ENCODE measurements around the gene BST1.

BST1 gene

DNA sequence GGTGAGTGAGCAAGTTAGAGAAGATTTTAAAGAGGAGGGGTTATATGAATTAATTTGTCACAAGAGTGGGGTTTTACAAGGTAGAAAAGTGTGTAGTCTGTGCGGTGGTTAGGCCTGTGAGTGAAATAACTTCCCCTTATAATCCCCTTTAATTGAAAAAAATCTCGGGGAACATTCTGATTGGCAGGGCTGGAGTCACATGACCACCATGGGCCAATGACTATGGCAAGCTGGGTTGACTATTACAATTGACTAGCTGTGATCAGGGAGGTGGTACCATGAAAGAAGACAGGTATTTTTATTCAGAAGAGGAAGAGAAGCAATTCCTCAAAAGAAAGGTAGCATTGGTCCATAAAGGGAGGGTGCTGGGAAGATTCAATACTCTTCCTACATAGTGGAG is 48.3 kb downstream of the BST1 start:
- Histone ChIP-seq H3K4me3 (ENCODE audit: severe bottlenecking) (no peak overlapping the region), H3K4me1 (ENCODE audit: insufficient read depth, poor library complexity, severe bottlenecking) (peaks cover 7% of the 10 kb centered on the region), H3K27me3 (ENCODE audit: insufficient read depth, poor library complexity, severe bottlenecking) (no peaks in the 10 kb centered on the region), H3K36me3 (ENCODE audit: low read depth) (no peaks in the 10 kb centered on the region), H3K27ac (ENCODE audit: poor library complexity, severe bottlenecking) (no peak overlapping the region), H3K9me3 (ENCODE audit: severe bottlenecking) (no peaks in the 10 kb centered on the region)
- DNase-seq (ENCODE audit: low spot score) (no peak), ATAC-seq (ENCODE audit: low read depth) (no peak)
- TF ChIP-seq, protein P1, sequence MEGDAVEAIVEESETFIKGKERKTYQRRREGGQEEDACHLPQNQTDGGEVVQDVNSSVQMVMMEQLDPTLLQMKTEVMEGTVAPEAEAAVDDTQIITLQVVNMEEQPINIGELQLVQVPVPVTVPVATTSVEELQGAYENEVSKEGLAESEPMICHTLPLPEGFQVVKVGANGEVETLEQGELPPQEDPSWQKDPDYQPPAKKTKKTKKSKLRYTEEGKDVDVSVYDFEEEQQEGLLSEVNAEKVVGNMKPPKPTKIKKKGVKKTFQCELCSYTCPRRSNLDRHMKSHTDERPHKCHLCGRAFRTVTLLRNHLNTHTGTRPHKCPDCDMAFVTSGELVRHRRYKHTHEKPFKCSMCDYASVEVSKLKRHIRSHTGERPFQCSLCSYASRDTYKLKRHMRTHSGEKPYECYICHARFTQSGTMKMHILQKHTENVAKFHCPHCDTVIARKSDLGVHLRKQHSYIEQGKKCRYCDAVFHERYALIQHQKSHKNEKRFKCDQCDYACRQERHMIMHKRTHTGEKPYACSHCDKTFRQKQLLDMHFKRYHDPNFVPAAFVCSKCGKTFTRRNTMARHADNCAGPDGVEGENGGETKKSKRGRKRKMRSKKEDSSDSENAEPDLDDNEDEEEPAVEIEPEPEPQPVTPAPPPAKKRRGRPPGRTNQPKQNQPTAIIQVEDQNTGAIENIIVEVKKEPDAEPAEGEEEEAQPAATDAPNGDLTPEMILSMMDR (IDR thresholded peaks at IDR 0.05; ENCODE audit: poor library complexity, severe bottlenecking), result no peak

DNA sequence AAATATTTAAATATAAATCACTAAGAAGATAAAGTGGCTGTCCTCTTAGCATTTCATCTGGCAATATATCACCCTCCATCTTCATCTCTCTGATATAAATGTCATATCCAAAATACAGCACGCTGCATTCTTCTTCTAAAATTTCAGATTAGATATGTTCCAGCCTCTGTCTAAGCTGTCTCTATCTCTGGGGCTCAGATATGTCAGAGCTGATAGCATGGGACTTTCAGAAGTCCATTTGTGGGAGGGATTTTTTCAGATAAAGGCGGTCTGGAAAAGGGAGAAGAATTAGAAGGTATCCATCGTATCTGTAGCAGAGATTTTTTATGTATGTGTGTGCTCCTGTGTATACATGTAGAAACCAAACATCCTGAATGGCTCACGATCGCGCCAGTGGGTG is 50.2 kb downstream of the BST1 start:
- no peak overlapping the region for H3K27ac ChIP-seq (ENCODE audit: poor library complexity, severe bottlenecking)

DNA sequence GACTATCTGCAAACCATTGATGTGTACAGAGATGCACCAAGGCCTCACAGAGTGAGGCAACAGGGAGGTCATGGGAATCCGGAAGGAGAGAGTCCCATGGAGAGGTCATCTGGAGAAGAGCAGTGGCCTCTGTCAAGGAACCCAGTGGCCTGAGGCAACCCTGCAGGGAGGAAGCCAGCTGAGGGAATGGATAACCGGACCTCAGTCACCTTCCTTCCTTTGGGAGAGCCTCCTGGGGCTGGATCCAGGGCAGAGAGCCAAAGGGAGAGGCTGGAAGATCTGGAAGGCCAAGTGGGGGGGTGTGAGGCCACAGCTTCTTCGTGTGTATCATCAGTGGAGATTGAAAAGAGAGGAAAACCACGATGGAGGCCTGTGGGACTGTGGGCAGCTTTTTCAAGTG is 50.9 kb downstream of the BST1 start:
- no peaks in the 10 kb centered on the region for H3K27me3 ChIP-seq (ENCODE audit: insufficient read depth, poor library complexity, severe bottlenecking)
- TF ChIP-seq, protein P1 (IDR thresholded peaks at IDR 0.05; ENCODE audit: poor library complexity, severe bottlenecking), result no peak
- H3K9me3 ChIP-seq (ENCODE audit: severe bottlenecking), result no peaks in the 10 kb centered on the region
- DNase-seq (ENCODE audit: low spot score) (no peak), ATAC-seq (ENCODE audit: low read depth) (no peak)
- H3K27ac ChIP-seq (ENCODE audit: poor library complexity, severe bottlenecking), result no peak overlapping the region
- no peaks in the 10 kb centered on the region for H3K36me3 ChIP-seq (ENCODE audit: low read depth)
- peaks cover 7% of the 10 kb centered on the region for H3K4me1 ChIP-seq (ENCODE audit: insufficient read depth, poor library complexity, severe bottlenecking)
- H3K4me3 ChIP-seq (ENCODE audit: severe bottlenecking), result no peak overlapping the region

More for the DNA sequence above, 50.2 kb downstream of the BST1 start:
- TF ChIP-seq, protein P1 (IDR thresholded peaks at IDR 0.05; ENCODE audit: poor library complexity, severe bottlenecking), result no peak
- Histone ChIP-seq H3K9me3 (ENCODE audit: severe bottlenecking) (no peaks in the 10 kb centered on the region), H3K27me3 (ENCODE audit: insufficient read depth, poor library complexity, severe bottlenecking) (no peaks in the 10 kb centered on the region), H3K4me3 (ENCODE audit: severe bottlenecking) (no peak overlapping the region), H3K4me1 (ENCODE audit: insufficient read depth, poor library complexity, severe bottlenecking) (peaks cover 7% of the 10 kb centered on the region), H3K36me3 (ENCODE audit: low read depth) (no peaks in the 10 kb centered on the region)
- no peak for ATAC-seq (ENCODE audit: low read depth)
- no peak for DNase-seq (ENCODE audit: low spot score)

DNA sequence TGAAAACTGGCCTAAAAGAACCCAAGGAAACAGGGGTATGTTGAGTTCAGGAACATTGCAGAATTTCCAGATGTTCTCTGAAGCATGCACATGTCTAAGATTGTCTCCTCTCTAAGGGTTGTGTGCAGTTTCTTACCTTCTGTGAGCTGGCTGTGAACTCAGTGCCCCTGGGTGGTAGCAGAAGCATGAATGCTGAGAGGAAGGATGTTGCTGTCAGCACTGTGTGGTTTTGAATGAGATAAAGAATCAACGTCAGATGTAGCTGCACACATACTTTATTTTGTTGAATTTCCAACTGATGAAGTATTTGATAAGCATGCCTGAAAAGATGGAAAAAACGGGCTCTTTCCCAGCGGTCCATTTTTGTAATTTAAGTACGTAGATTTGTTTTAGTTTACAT is 51.5 kb downstream of the BST1 start:
- H3K27ac ChIP-seq (ENCODE audit: poor library complexity, severe bottlenecking), result no peak overlapping the region

More for the DNA sequence above, 51.5 kb downstream of the BST1 start:
- Histone ChIP-seq H3K27me3 (ENCODE audit: insufficient read depth, poor library complexity, severe bottlenecking) (no peaks in the 10 kb centered on the region), H3K9me3 (ENCODE audit: severe bottlenecking) (no peaks in the 10 kb centered on the region), H3K36me3 (ENCODE audit: low read depth) (no peaks in the 10 kb centered on the region), H3K4me1 (ENCODE audit: insufficient read depth, poor library complexity, severe bottlenecking) (peaks cover 7% of the 10 kb centered on the region), H3K4me3 (ENCODE audit: severe bottlenecking) (no peak overlapping the region)
- ATAC-seq (ENCODE audit: low read depth) (no peak), DNase-seq (ENCODE audit: low spot score) (no peak)
- TF ChIP-seq, protein P1 (IDR thresholded peaks at IDR 0.05; ENCODE audit: poor library complexity, severe bottlenecking), result no peak

Measured in RWPE2 (cell line).